Fibroblast of lung (primary cell): ENCODE results near the gene KLHL3. TPM values are rescaled to one million over a fixed set of nuclear protein-coding genes. Genes with fewer than 3 reads are reported as not detected.

Source experiments
- DNase-seq, 2 donors: peaks; one replicate each; pipeline versions ENCODE4 v3.0.0 to v3.0.0-alpha.2; 2010; ENCODE audit warnings: low read depth in 2 of 2
- H2AFZ ChIP-seq: 2 replicates; pipeline ENCODE4 v1.5.1; 2012; ENCODE audit warnings: low read length, control low read depth, inconsistent platforms
- H3K27ac ChIP-seq: 2 replicates; pipeline ENCODE4 v1.5.1; 2011; ENCODE audit warnings: low read length, control low read depth; ENCODE audit not compliant: insufficient read depth
- H3K27me3 ChIP-seq: 2 replicates; pipeline ENCODE4 v1.5.1; 2011; ENCODE audit warnings: mild to moderate bottlenecking, low read length; ENCODE audit not compliant: control insufficient read depth, insufficient read depth
- H3K36me3 ChIP-seq: 2 replicates; pipeline ENCODE4 v1.5.1; 2011; ENCODE audit warnings: low read length; ENCODE audit not compliant: control insufficient read depth, insufficient read depth
- H3K4me1 ChIP-seq: 2 replicates; pipeline ENCODE4 v1.5.1; 2011; ENCODE audit warnings: low read length; ENCODE audit not compliant: control insufficient read depth, insufficient read depth; ENCODE audit errors: extremely low read depth
- H3K4me2 ChIP-seq: 2 replicates; pipeline ENCODE4 v1.5.1; 2011; ENCODE audit warnings: low read length, control low read depth; ENCODE audit not compliant: insufficient read depth; ENCODE audit errors: extremely low read depth
- H3K4me3 ChIP-seq, 4 experiments: fragments of 200-600 bp in 1 of 4; sonication (generic) in 1 of 4; replicated peaks in 1 of 4; 2 replicates each; pipeline ENCODE4 v1.5.1; 2011 to 2016; ENCODE audit warnings: low read length in 4 of 4, low read depth in 3 of 4, mild to moderate bottlenecking in 3 of 4, control low read depth in 2 of 4, inconsistent platforms in 1 of 4, mixed read lengths in 1 of 4; ENCODE audit not compliant: insufficient read depth in 1 of 4; ENCODE audit errors: control extremely low read depth in 1 of 4
- H3K79me2 ChIP-seq: 2 replicates; pipeline ENCODE4 v1.5.1; 2012; ENCODE audit warnings: mild to moderate bottlenecking, low read length, inconsistent platforms; ENCODE audit not compliant: control insufficient read depth, insufficient read depth
- H3K9ac ChIP-seq: 2 replicates; pipeline ENCODE4 v1.5.1; 2011; ENCODE audit warnings: mild to moderate bottlenecking, low read length, control low read depth; ENCODE audit not compliant: insufficient read depth
- H3K9me3 ChIP-seq: 2 replicates; pipeline ENCODE4 v1.5.1; 2012; ENCODE audit warnings: low read depth, low read length; ENCODE audit not compliant: control insufficient read depth, insufficient read depth
- H4K20me1 ChIP-seq: 2 replicates; pipeline ENCODE4 v1.5.1; 2011; ENCODE audit warnings: low read length; ENCODE audit not compliant: control insufficient read depth, insufficient read depth; ENCODE audit errors: extremely low read depth
- EZH2 ChIP-seq: IDR thresholded peaks from 2 replicates; pipeline ENCODE4 v1.5.1; 2012; ENCODE audit warnings: low read length, control low read depth, mild to moderate bottlenecking; ENCODE audit errors: missing control alignments
- polyA plus RNA-seq, 2 donors: library from polyadenylated mRNA; depleted of rRNA in 1 of 2; stranded (reverse) in 1 of 2; unstranded in 1 of 2; fragments of >200 nt; gene quantifications; 2 replicates each; pipeline ENCODE4 v1.2.1, GENCODE V29; 2011 to 2012; ENCODE audit warnings: missing spikeins in 1 of 2
- total RNA-seq: library from RNA; depleted of rRNA; stranded (reverse); fragments of >200 nt; gene quantifications from 2 replicates; pipeline ENCODE4 v1.2.1, GENCODE V29; 2014
- TF ChIP-seq, protein P1 (sequence below), 2 donors: IDR thresholded peaks in 1 of 2; conservative IDR thresholded peaks in 1 of 2; 1 replicate in 1 of 2; 2 replicates in 1 of 2; pipeline ENCODE4 v1.5.1; 2011 to 2012; ENCODE audit warnings: low read length in 2 of 2, control low read depth in 1 of 2, inconsistent platforms in 1 of 2, low read depth in 1 of 2, mild to moderate bottlenecking in 1 of 2

Gene KLHL3
- total and polyA plus RNA-seq, 2 donors (not counting 1 experiment from before 2014, with no cell fraction given): 0.60 to 2.3 TPM

GRCh38 chr5:137733006-137733405 lies 2.9 kb downstream of the KLHL3 start:
- Histone ChIP-seq H3K4me2 (no peak overlapping the region), H3K36me3 (no peaks in the 10 kb centered on the region), H3K27me3 (no peaks in the 10 kb centered on the region), H3K79me2 (no peaks in the 10 kb centered on the region), H4K20me1 (no peaks in the 10 kb centered on the region), H3K4me3 (no peak overlapping the region), H3K9ac (no peak overlapping the region), H3K9me3 (no peaks in the 10 kb centered on the region), H3K27ac (no peak overlapping the region), H2AFZ (no peak overlapping the region), H3K4me1 (peaks cover 2% of the 10 kb centered on the region)
- no peak for DNase-seq
- no peak for TF ChIP-seq EZH2
- TF ChIP-seq, protein P1, sequence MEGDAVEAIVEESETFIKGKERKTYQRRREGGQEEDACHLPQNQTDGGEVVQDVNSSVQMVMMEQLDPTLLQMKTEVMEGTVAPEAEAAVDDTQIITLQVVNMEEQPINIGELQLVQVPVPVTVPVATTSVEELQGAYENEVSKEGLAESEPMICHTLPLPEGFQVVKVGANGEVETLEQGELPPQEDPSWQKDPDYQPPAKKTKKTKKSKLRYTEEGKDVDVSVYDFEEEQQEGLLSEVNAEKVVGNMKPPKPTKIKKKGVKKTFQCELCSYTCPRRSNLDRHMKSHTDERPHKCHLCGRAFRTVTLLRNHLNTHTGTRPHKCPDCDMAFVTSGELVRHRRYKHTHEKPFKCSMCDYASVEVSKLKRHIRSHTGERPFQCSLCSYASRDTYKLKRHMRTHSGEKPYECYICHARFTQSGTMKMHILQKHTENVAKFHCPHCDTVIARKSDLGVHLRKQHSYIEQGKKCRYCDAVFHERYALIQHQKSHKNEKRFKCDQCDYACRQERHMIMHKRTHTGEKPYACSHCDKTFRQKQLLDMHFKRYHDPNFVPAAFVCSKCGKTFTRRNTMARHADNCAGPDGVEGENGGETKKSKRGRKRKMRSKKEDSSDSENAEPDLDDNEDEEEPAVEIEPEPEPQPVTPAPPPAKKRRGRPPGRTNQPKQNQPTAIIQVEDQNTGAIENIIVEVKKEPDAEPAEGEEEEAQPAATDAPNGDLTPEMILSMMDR (conservative IDR thresholded peaks at IDR 0.05 in 1 of 2, IDR thresholded peaks at IDR 0.05 in 1 of 2; ENCODE audit: low read depth in 1 of 2, low read length in 2 of 2): no peak

DNA sequence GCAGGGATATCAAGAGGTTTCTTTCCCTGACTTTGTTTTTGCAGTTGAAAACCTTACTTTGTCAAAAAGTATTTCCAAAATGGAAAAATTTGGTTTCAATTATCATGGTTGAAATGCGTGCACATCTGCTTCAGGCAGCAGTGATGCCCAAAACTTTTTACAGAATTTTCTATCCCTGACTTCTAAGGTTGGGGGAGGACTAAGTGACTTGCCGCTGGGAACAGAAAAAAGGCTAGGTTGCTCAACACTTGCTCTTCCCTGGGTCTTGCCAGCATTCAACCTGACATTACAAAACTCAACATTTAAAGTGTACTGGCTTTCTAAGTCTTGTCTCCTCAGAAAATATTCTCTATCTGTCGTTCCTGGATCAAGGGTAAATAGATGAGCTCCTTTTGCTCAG lies 4.7 kb downstream of the KLHL3 start:
- Histone ChIP-seq H3K27me3 (no peaks in the 10 kb centered on the region), H3K4me3 (no peak overlapping the region), H3K36me3 (no peaks in the 10 kb centered on the region), H3K4me2 (no peak overlapping the region), H2AFZ (no peak overlapping the region), H3K9me3 (no peaks in the 10 kb centered on the region), H4K20me1 (no peaks in the 10 kb centered on the region), H3K4me1 (no peaks in the 10 kb centered on the region), H3K9ac (no peak overlapping the region), H3K27ac (no peak overlapping the region), H3K79me2 (no peaks in the 10 kb centered on the region)
- DNase-seq: no peak
- no peak for TF ChIP-seq EZH2
- TF ChIP-seq, protein P1 (conservative IDR thresholded peaks at IDR 0.05 in 1 of 2, IDR thresholded peaks at IDR 0.05 in 1 of 2; ENCODE audit: low read depth in 1 of 2, low read length in 2 of 2): no peak

- H3K9me3 ChIP-seq: no peaks in the 10 kb centered on the region
- no peak overlapping the region for H3K4me3 ChIP-seq
- no peak overlapping the region for H2AFZ ChIP-seq
- no peaks in the 10 kb centered on the region for H3K36me3 ChIP-seq
- H4K20me1 ChIP-seq: no peaks in the 10 kb centered on the region
- no peak overlapping the region for H3K9ac ChIP-seq
- no peaks in the 10 kb centered on the region for H3K79me2 ChIP-seq
- peak in 1 of 2 donors; percentile 82 for DNase-seq
- no peak overlapping the region for H3K4me2 ChIP-seq
- no peak for TF ChIP-seq EZH2
- TF ChIP-seq, protein P1 (conservative IDR thresholded peaks at IDR 0.05 in 1 of 2, IDR thresholded peaks at IDR 0.05 in 1 of 2; ENCODE audit: low read depth in 1 of 2, low read length in 2 of 2): no peak
- H3K27me3 ChIP-seq: no peaks in the 10 kb centered on the region
- H3K4me1 ChIP-seq: no peaks in the 10 kb centered on the region
- no peak overlapping the region for H3K27ac ChIP-seq
These were observed 5.6 kb downstream of the KLHL3 start for GRCh38 chr5:137730336-137730735.
